ENCODE measurements around the gene HSPA12B.

The HSPA12B gene

GRCh38 chr20:3775457-3776108 lies 43.1 kb downstream of the HSPA12B start:
- TF ChIP-seq CTCF (IDR thresholded peaks at IDR 0.05; ENCODE audit: control insufficient read depth, extremely low read depth, insufficient read depth), result no peak
- no peak for DNase-seq (ENCODE audit: low read depth)
- no peak overlapping the region for H3K4me3 ChIP-seq (ENCODE audit: low read depth, low read length)

- no peak for DNase-seq (ENCODE audit: low read depth)
Observed at GRCh38 chr20:3777381-3777715, 44.9 kb downstream of the HSPA12B start.

DNA sequence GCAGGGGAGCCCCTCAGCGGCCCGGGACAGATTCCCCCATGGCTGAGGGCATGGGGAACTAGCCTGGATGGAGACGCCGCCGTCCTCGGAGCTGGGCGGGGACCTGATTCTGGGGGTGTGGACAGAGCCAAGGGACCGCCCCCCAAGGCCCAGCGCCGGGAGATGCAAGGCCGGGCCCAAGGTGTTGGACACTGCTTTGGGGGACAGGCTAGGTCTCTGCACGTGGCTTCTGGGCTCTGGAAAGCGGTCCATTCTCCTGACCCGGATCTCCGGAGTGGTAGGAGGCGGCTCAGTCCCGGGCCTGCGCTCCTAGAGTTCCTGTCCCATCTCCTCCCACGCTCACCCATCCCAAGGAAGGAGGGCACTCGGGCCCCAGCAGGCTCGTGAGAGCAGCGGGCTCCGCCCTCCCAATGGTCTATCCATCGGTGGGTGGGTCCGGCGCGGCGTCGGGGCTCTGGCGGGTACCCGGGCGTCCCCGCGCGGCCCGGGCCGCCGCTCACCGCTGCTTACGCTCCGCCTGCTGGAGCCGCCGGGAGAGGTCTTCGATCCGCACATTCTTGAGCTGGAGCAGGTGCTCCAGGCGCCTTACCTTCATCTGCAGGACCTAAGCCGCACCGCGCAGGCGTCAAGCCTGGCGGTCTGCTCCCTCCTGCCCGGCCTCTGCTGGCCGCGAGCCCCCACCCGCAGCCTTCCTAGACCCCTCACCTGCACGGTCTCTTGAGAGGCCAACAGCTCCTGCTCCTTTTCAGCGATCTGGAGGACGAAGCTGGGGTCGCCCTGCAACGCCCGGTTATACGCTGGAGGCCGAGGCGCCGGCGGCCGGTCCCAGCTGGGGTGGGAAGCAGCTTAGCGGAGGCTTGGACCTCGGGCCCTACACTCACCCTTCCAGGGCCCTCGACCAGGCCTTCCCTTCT lies 45.5 kb downstream of the HSPA12B start:
- no peak for TF ChIP-seq CTCF (IDR thresholded peaks at IDR 0.05; ENCODE audit: control insufficient read depth, extremely low read depth, insufficient read depth)
- H3K4me3 ChIP-seq (ENCODE audit: low read depth, low read length), result no peak overlapping the region
- no peak for DNase-seq (ENCODE audit: low read depth)

More at GRCh38 chr20:3777381-3777715, 44.9 kb downstream of the HSPA12B start:
- H3K4me3 ChIP-seq (ENCODE audit: low read depth, low read length), result no peak overlapping the region
- no peak for TF ChIP-seq CTCF (IDR thresholded peaks at IDR 0.05; ENCODE audit: control insufficient read depth, extremely low read depth, insufficient read depth)

GRCh38 chr20:3778976-3779375 lies 46.5 kb downstream of the HSPA12B start:
- H3K4me3 ChIP-seq (ENCODE audit: low read depth, low read length), result no peak overlapping the region
- TF ChIP-seq CTCF (IDR thresholded peaks at IDR 0.05; ENCODE audit: control insufficient read depth, extremely low read depth, insufficient read depth), result no peak
- DNase-seq (ENCODE audit: low read depth), result no peak

DNA sequence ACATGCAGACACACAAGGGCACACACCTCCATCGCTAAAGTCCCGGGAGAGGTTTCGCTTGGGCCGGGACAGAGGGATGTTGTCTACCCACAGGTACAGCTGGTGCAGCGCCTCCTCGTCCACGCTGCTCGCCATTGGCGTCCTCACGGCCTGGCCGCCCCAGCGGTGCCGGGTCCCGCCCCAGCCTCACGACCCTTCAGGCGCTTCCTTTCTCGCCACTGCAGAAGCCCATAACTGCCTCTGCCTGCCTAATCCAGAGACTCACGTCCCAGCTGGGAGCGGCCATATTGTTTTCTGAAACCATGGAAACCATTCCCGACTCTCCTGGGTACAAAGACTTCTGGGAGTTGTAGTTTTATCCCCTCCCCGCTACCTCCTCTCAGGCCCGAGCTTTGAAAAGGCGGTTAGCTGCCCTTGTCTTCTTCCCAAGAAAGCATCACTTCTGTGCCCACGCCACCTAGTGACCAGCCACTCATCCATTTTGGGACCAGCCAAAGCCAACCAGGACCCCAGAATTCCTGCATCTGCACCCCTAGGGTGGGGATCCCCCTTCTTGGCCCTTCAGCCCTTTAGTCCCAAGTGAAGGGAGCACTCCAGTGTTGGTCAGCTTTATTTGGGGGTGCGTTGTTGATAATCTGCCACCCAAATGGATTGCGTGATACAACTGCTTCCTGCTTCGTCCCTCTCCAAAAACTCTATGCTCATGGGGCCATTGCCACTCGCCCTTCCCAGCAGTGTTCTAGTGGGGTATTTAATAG lies 48.8 kb downstream of the HSPA12B start, which contains the start of gene SPEF1:
SPEF1 (minus strand) TSS at position 296 of the 758 bp plus-strand sequence; CDS start at position 135, 161 bp downstream.
- peak; percentile 75 for DNase-seq (ENCODE audit: low read depth)
- peak within 1 kb of the TSS; percentile 68 for H3K4me3 ChIP-seq (ENCODE audit: low read depth, low read length)
- peak; percentile 44; the same call in 1 of the 2 replicates for TF ChIP-seq CTCF (IDR thresholded peaks at IDR 0.05; ENCODE audit: control insufficient read depth, extremely low read depth, insufficient read depth)

DNA sequence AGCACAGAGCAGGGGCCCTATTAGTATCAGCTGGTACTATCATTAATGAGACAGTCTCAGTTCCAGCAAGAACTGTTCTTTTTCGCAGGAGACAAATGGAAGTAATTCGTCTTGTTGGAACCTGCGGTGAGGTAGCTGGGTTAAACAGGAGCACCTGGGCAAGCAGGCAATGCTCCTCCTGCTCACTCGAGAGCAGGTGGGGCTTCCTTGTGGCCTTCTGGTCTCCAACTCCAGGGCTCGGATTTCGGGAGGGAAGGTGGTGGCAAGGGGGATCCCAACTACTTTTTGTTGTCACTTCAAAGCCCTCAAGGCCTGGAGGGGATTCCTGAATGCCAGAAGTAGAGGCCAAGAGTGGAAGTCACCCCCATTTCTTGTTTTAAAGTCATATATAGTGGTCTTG lies 50.1 kb downstream of the HSPA12B start:
- no peak overlapping the region for H3K4me3 ChIP-seq (ENCODE audit: low read depth, low read length)
- no peak for TF ChIP-seq CTCF (IDR thresholded peaks at IDR 0.05; ENCODE audit: control insufficient read depth, extremely low read depth, insufficient read depth)
- no peak for DNase-seq (ENCODE audit: low read depth)
